Smooth muscle cell (in vitro differentiated cells): ENCODE measurements around the gene SLC25A36. TPM values are rescaled to one million over a fixed set of nuclear protein-coding genes. Genes with fewer than 3 reads are reported as not detected.
A peak's percentile ranks its signal among the peaks of the same experiment; 100 is the strongest.

Experiments
- DNase-seq: peaks from one replicate; lab custom pipeline; 2025; ENCODE audit not compliant: unreplicated experiment; lab: John Stamatoyannopoulos, UW
- H2AFZ ChIP-seq: fragments of 200-600 bp; sonication (generic); 2 replicates; pipeline ENCODE4 v1.6.0; 2016; ENCODE audit warnings: antibody characterized with exemption, low read depth, mild to moderate bottlenecking
- H3F3A ChIP-seq: fragments of 200-600 bp; sonication (generic); 2 replicates; pipeline ENCODE4 v1.6.0; 2017; ENCODE audit warnings: antibody characterized with exemption, low read depth
- H3K27ac ChIP-seq: fragments of 200-600 bp; sonication (generic); 2 replicates; pipeline ENCODE4 v1.5.1; 2016; ENCODE audit warnings: low read depth, mild to moderate bottlenecking
- H3K27me3 ChIP-seq: fragments of 200-600 bp; sonication (generic); 2 replicates; pipeline ENCODE4 v1.6.1; 2016; ENCODE audit warnings: low read depth, mild to moderate bottlenecking
- H3K36me3 ChIP-seq: fragments of 200-600 bp; sonication (generic); 2 replicates; pipeline ENCODE4 v1.5.1; 2016; ENCODE audit warnings: low read depth
- H3K4me1 ChIP-seq: fragments of 200-600 bp; sonication (generic); 2 replicates; pipeline ENCODE4 v1.5.1; 2016; ENCODE audit warnings: low read depth
- H3K4me2 ChIP-seq: fragments of 200-600 bp; sonication (generic); 2 replicates; pipeline ENCODE4 v1.6.0; 2016; ENCODE audit warnings: mild to moderate bottlenecking
- H3K4me3 ChIP-seq: fragments of 200-600 bp; sonication (generic); 2 replicates; pipeline ENCODE4 v1.5.1; 2016; ENCODE audit warnings: mild to moderate bottlenecking
- H3K79me2 ChIP-seq: fragments of 200-600 bp; sonication (generic); 2 replicates; pipeline ENCODE4 v1.6.0; 2016; ENCODE audit warnings: low read depth, mild to moderate bottlenecking
- H3K9ac ChIP-seq: fragments of 200-600 bp; sonication (generic); 2 replicates; pipeline ENCODE4 v1.6.0; 2016; ENCODE audit warnings: low read depth
- H3K9me3 ChIP-seq: fragments of 200-600 bp; sonication (generic); replicated peaks from 2 replicates; pipeline ENCODE4 v1.5.1; 2016; ENCODE audit warnings: low read depth
- H4K20me1 ChIP-seq: fragments of 200-600 bp; sonication (generic); 2 replicates; pipeline ENCODE4 v1.6.0; 2016; ENCODE audit warnings: low read depth
- CTCF ChIP-seq: fragments of 200-600 bp; sonication (generic); IDR thresholded peaks from 2 replicates; pipeline ENCODE4 v1.5.1; 2017; ENCODE audit warnings: borderline replicate concordance, mild to moderate bottlenecking, antibody characterized with exemption; ENCODE audit not compliant: insufficient read depth, poor library complexity, severe bottlenecking
- WGBS: methylation state at CpG from one replicate; pipeline ENCODE4 v1.1.7; 2016; ENCODE audit warnings: low lambda C conversion rate; 5-methylcytosine and 5-hydroxymethylcytosine counted together
- polyA plus RNA-seq: library from polyadenylated mRNA; unstranded; fragments of >200 nt; fragmentation: Nextera tagmentation; extraction: Ambion mirVana; gene quantifications from 2 replicates; pipeline ENCODE4 v1.2.1, GENCODE V29; 2016
- total RNA-seq: library from RNA; depleted of rRNA; stranded (reverse); fragments of >200 nt; gene quantifications from 2 replicates; pipeline ENCODE4 v1.2.3, GENCODE V29; 2014

The SLC25A36 gene
- total and polyA plus RNA-seq, 2 experiments from 2014 or later: 27.6 to 79.2 TPM

GRCh38 chr3:140942221-140943104, 827 bp downstream of the SLC25A36 start:
- Histone ChIP-seq H3F3A (peaks cover 6% of the 10 kb centered on the region), H2AFZ (peak overlapping the region; percentile 84), H3K9me3 (no peaks in the 10 kb centered on the region), H3K9ac (peak overlapping the region; percentile 96), H4K20me1 (peaks cover 48% of the 10 kb centered on the region), H3K36me3 (no peaks in the 10 kb centered on the region), H3K4me1 (peaks cover 17% of the 10 kb centered on the region), H3K27ac (peak overlapping the region; percentile 96), H3K27me3 (no peaks in the 10 kb centered on the region), H3K4me2 (peak overlapping the region; percentile 94), H3K79me2 (peaks cover 49% of the 10 kb centered on the region), H3K4me3 (peak overlapping the region; percentile 93)
- peak; percentile 56 for DNase-seq
- TF ChIP-seq CTCF: no peak
- WGBS: 2% methylated on average over 47 of the region's 56 CpGs

GRCh38 chr3:140943781-140944552, 2.3 kb downstream of the SLC25A36 start:
- no peak overlapping the region for H3K9ac ChIP-seq
- H3K27ac ChIP-seq: no peak overlapping the region

GRCh38 chr3:140948460-140949249, 7.0 kb downstream of the SLC25A36 start:
- peaks cover 100% of the 10 kb centered on the region for H4K20me1 ChIP-seq
- 97% methylated on average over 5 of the region's 5 CpGs for WGBS

More at GRCh38 chr3:140943781-140944552, 2.3 kb downstream of the SLC25A36 start:
- peaks cover 6% of the 10 kb centered on the region for H3F3A ChIP-seq
- H4K20me1 ChIP-seq: peaks cover 63% of the 10 kb centered on the region
- H3K4me2 ChIP-seq: peak overlapping the region; percentile 94
- peaks cover 62% of the 10 kb centered on the region for H3K79me2 ChIP-seq
- no peaks in the 10 kb centered on the region for H3K36me3 ChIP-seq
- H3K4me3 ChIP-seq: peak overlapping the region; percentile 93
- WGBS: 90% methylated on average over 5 of the region's 5 CpGs
- no peak for TF ChIP-seq CTCF
- no peak overlapping the region for H2AFZ ChIP-seq
- H3K9me3 ChIP-seq: no peaks in the 10 kb centered on the region
- no peak for DNase-seq
- H3K4me1 ChIP-seq: peaks cover 17% of the 10 kb centered on the region
- no peaks in the 10 kb centered on the region for H3K27me3 ChIP-seq

More at GRCh38 chr3:140948460-140949249, 7.0 kb downstream of the SLC25A36 start:
- Histone ChIP-seq H3K4me3 (no peak overlapping the region), H3K27ac (no peak overlapping the region), H3K36me3 (no peaks in the 10 kb centered on the region), H3K4me2 (no peak overlapping the region), H3K79me2 (peaks cover 73% of the 10 kb centered on the region), H3K9ac (no peak overlapping the region), H3K4me1 (peaks cover 22% of the 10 kb centered on the region), H3F3A (no peaks in the 10 kb centered on the region), H2AFZ (no peak overlapping the region), H3K9me3 (no peaks in the 10 kb centered on the region), H3K27me3 (no peaks in the 10 kb centered on the region)
- DNase-seq: no peak
- no peak for TF ChIP-seq CTCF
